ENCODE measurements around the gene PRPF19.
"Not testable (repeated sequence)": the region's sequence is repeated elsewhere in the genome, so short reads cannot be mapped to it uniquely, and the experiment has no call there.

PRPF19 gene

DNA sequence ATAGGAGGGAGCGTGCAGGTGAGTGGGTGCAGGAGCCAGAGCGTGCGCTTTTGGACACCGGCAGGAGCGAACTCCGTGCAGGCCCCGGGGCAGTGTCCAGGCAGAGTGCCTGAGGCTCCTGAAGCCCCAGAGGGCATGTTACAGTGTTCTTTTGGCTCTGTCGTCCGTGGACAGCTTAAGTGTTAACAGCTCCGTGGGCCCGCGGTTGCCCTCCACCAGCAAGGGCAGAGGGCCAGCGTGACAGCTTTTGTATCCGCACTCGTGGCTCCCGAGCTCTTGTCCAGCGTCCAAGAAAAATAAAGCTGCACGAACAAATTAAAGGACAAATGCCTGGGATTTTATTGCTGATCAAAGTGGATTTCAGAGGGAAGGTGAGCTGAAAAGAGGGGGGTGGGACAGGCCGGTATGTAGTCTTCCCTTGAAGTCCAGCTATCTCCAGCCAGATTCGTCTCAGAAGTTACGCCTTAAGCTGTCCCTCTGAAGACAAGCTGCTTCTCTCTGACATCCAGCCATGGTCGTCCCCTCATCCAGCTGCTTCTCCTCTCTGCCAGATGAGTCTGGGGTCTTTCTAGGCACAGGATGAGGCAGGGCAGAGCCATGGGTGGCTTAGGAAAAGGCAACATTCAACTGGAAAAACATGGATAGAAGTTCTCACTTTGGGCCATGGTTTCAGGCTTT, 6.6 kb upstream of the PRPF19 start:
- TF ChIP-seq, protein P1, sequence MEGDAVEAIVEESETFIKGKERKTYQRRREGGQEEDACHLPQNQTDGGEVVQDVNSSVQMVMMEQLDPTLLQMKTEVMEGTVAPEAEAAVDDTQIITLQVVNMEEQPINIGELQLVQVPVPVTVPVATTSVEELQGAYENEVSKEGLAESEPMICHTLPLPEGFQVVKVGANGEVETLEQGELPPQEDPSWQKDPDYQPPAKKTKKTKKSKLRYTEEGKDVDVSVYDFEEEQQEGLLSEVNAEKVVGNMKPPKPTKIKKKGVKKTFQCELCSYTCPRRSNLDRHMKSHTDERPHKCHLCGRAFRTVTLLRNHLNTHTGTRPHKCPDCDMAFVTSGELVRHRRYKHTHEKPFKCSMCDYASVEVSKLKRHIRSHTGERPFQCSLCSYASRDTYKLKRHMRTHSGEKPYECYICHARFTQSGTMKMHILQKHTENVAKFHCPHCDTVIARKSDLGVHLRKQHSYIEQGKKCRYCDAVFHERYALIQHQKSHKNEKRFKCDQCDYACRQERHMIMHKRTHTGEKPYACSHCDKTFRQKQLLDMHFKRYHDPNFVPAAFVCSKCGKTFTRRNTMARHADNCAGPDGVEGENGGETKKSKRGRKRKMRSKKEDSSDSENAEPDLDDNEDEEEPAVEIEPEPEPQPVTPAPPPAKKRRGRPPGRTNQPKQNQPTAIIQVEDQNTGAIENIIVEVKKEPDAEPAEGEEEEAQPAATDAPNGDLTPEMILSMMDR (IDR thresholded peaks at IDR 0.05; ENCODE audit: low read depth, low read length) = no peak
- H3K4me3 ChIP-seq (ENCODE audit: low read depth, low read length) = no peak overlapping the region

GRCh38 chr11:60912223-60912850, 6.0 kb upstream of the PRPF19 start:
- TF ChIP-seq, protein P1 (IDR thresholded peaks at IDR 0.05; ENCODE audit: low read depth, low read length) = no peak
- no peak overlapping the region for H3K4me3 ChIP-seq (ENCODE audit: low read depth, low read length)

GRCh38 chr11:60910711-60911380, 4.5 kb upstream of the PRPF19 start:
- TF ChIP-seq, protein P1 (IDR thresholded peaks at IDR 0.05; ENCODE audit: low read depth, low read length) = no peak
- no peak overlapping the region for H3K4me3 ChIP-seq (ENCODE audit: low read depth, low read length)

- no peak overlapping the region for H3K4me3 ChIP-seq (ENCODE audit: low read depth, low read length)
These were observed 3.9 kb upstream of the PRPF19 start for GRCh38 chr11:60910281-60910687.

GRCh38 chr11:60909680-60910280, 3.4 kb upstream of the PRPF19 start:
- H3K4me3 ChIP-seq (ENCODE audit: low read depth, low read length) = not testable (repeated sequence)

More at GRCh38 chr11:60910281-60910687, 3.9 kb upstream of the PRPF19 start:
- TF ChIP-seq, protein P1 (IDR thresholded peaks at IDR 0.05; ENCODE audit: low read depth, low read length) = no peak

GRCh38 chr11:60908803-60909202, 2.4 kb upstream of the PRPF19 start:
- TF ChIP-seq, protein P1 (IDR thresholded peaks at IDR 0.05; ENCODE audit: low read depth, low read length) = no peak

GRCh38 chr11:60905551-60906113, 753 bp downstream of the PRPF19 start:
- TF ChIP-seq, protein P1 (IDR thresholded peaks at IDR 0.05; ENCODE audit: low read depth, low read length) = no peak
- H3K4me3 ChIP-seq (ENCODE audit: low read depth, low read length) = peak overlapping the region; percentile 90

More at GRCh38 chr11:60908803-60909202, 2.4 kb upstream of the PRPF19 start:
- H3K4me3 ChIP-seq (ENCODE audit: low read depth, low read length) = no peak overlapping the region

Measured in WI38 (cell line).